ENCODE measurements around the gene TMEM37. TPM values are rescaled to one million over a fixed set of nuclear protein-coding genes. Genes with fewer than 3 reads are reported as not detected.

TMEM37 gene
- total and polyA plus RNA-seq, 9 of the 15 experiments (the other 6 are each of a cell fraction or from before 2014, with no cell fraction given) = 0.03 to 0.64 (median 0.31) TPM; not detected in 1

GRCh38 chr2:119483395-119483753 is 51.7 kb downstream of the TMEM37 start:
- Histone ChIP-seq H3K9me3 (replicated peaks; ENCODE audit: control insufficient read depth, insufficient read depth, low read depth, low read length) (no peaks in the 10 kb centered on the region), H3K27me3 (ENCODE audit: control insufficient read depth in 2 of 2, insufficient read depth in 2 of 2, low read length in 2 of 2) (peaks cover 14 to 79% of the 10 kb centered on the region in 2 experiments), H4K20me1 (replicated peaks; ENCODE audit: control insufficient read depth, insufficient read depth, low read length) (peaks cover 18% of the 10 kb centered on the region; the same call in 1 of the 2 replicates), H3K4me3 (no peak overlapping the region), H3K4me2 (ENCODE audit: insufficient read depth, low read length) (no peak overlapping the region), H3K36me3 (ENCODE audit: control insufficient read depth, insufficient read depth, low read length) (no peaks in the 10 kb centered on the region), H3K4me1 (replicated peaks in 1 of 2; ENCODE audit: control insufficient read depth in 2 of 2, insufficient read depth in 2 of 2, low read length in 2 of 2) (peaks cover 4 to 9% of the 10 kb centered on the region in 2 experiments; a peak in 3 of 5 replicates), H3K9ac (ENCODE audit: insufficient read depth in 1 of 2, low read depth in 2 of 2, low read length in 2 of 2) (no peak overlapping the region), H3K79me2 (ENCODE audit: control insufficient read depth, insufficient read depth, low read length) (no peaks in the 10 kb centered on the region), H3K9me1 (ENCODE audit: control insufficient read depth, insufficient read depth, low read length) (no peaks in the 10 kb centered on the region), H3K27ac (ENCODE audit: extremely low read depth, low read depth, low read length) (no peak overlapping the region), H2AFZ (ENCODE audit: low read depth, low read length) (no peak overlapping the region)
- in situ Hi-C loops (cut with MboI) (no loop called here), intact Hi-C loops (cut with micrococcal nuclease) (no loop called here)
- no peak for ATAC-seq
- 4% methylated on average over 5 of the region's 5 CpGs for WGBS (ENCODE audit: insufficient coverage, low coverage, missing lambda C conversion rate)
- no peak for FAIRE-seq
- no peak for TF ChIP-seq PHF8 (IDR thresholded peaks at IDR 0.05; ENCODE audit: borderline replicate concordance, low read length)
- TF ChIP-seq ZFP36 (IDR thresholded peaks at IDR 0.05; ENCODE audit: low read depth, low read length, partially characterized antibody) = peak; percentile 28
- no peak for DNase-seq (ENCODE audit: extremely low read depth in 1 of 4, low spot score in 3 of 4)
- CTCF ChIA-PET (ENCODE audit: low intra/inter-chr PET ratio) = no interaction called here
- POLR2A ChIA-PET = no interaction called here
- BruUV-seq (replicated peaks) = no TSS peak

GRCh38 chr2:119483896-119484718 is 52.5 kb downstream of the TMEM37 start:
- peaks cover 17 to 79% of the 10 kb centered on the region in 2 experiments for H3K27me3 ChIP-seq (ENCODE audit: control insufficient read depth in 2 of 2, insufficient read depth in 2 of 2, low read length in 2 of 2)
- no peak overlapping the region for H3K9ac ChIP-seq (ENCODE audit: insufficient read depth in 1 of 2, low read depth in 2 of 2, low read length in 2 of 2)
- DNase-seq (ENCODE audit: extremely low read depth in 1 of 4, low spot score in 3 of 4) (no peak), FAIRE-seq (no peak), ATAC-seq (no peak)
- 0% methylated on average over 11 of the region's 11 CpGs for WGBS (ENCODE audit: insufficient coverage, low coverage, missing lambda C conversion rate)
- H3K9me1 ChIP-seq (ENCODE audit: control insufficient read depth, insufficient read depth, low read length) = no peaks in the 10 kb centered on the region
- no peak overlapping the region for H3K4me3 ChIP-seq
- peaks cover 18% of the 10 kb centered on the region; the same call in 1 of the 2 replicates for H4K20me1 ChIP-seq (replicated peaks; ENCODE audit: control insufficient read depth, insufficient read depth, low read length)
- CTCF ChIA-PET (ENCODE audit: low intra/inter-chr PET ratio) = no interaction called here
- intact Hi-C loops (cut with micrococcal nuclease) (no loop called here), in situ Hi-C loops (cut with MboI) (no loop called here)
- peaks cover 4 to 9% of the 10 kb centered on the region in 2 experiments; a peak in 3 of 5 replicates for H3K4me1 ChIP-seq (replicated peaks in 1 of 2; ENCODE audit: control insufficient read depth in 2 of 2, insufficient read depth in 2 of 2, low read length in 2 of 2)
- H3K27ac ChIP-seq (ENCODE audit: extremely low read depth, low read depth, low read length) = no peak overlapping the region
- H3K36me3 ChIP-seq (ENCODE audit: control insufficient read depth, insufficient read depth, low read length) = no peaks in the 10 kb centered on the region
- no peak overlapping the region for H2AFZ ChIP-seq (ENCODE audit: low read depth, low read length)
- POLR2A ChIA-PET = no interaction called here
- H3K79me2 ChIP-seq (ENCODE audit: control insufficient read depth, insufficient read depth, low read length) = no peaks in the 10 kb centered on the region
- H3K4me2 ChIP-seq (ENCODE audit: insufficient read depth, low read length) = no peak overlapping the region
- no peaks in the 10 kb centered on the region for H3K9me3 ChIP-seq (replicated peaks; ENCODE audit: control insufficient read depth, insufficient read depth, low read depth, low read length)
- no TSS peak for BruUV-seq (replicated peaks)
- TF ChIP-seq ESRRA (IDR thresholded peaks at IDR 0.05; ENCODE audit: borderline replicate concordance, low read depth) (peak; percentile 60; the same call in 1 of the 2 replicates), RCOR1 (IDR thresholded peaks at IDR 0.05; ENCODE audit: borderline replicate concordance in 1 of 2, low read depth in 2 of 2, low read length in 2 of 2) (0 out of 4 replicates have a peak, but pooled peaks of 1 of the 2 experiments have one; percentile 49), NKRF (IDR thresholded peaks at IDR 0.05; ENCODE audit: borderline replicate concordance) (no peak), CTCF (IDR thresholded peaks at IDR 0.05 in 2 of 3, conservative IDR thresholded peaks at IDR 0.05 in 1 of 3; ENCODE audit: insufficient read depth in 2 of 3, low read depth in 1 of 3, low read length in 3 of 3) (no peak), RBM25 (IDR thresholded peaks at IDR 0.05; ENCODE audit: low read depth, low read length, severe bottlenecking) (peak; percentile 93), CHD4 (IDR thresholded peaks at IDR 0.05; ENCODE audit: insufficient read depth, insufficient replicate concordance, low read depth, low read length, poor library complexity, severe bottlenecking) (peak; percentile 69), KDM1A (IDR thresholded peaks at IDR 0.05) (0 out of 4 replicates have a peak, but pooled peaks have one; percentile 15 to 18)

All from K562 (cell line).